ENCODE measurements around the gene FLYWCH2. TPM values are rescaled to one million over a fixed set of nuclear protein-coding genes. Genes with fewer than 3 reads are reported as not detected.

Gene FLYWCH2
- total RNA-seq, 2 experiments from 2014 or later, result 16.8 to 17.3 TPM

GRCh38 chr16:2867987-2868789, 14.8 kb upstream of the FLYWCH2 start:
- Mint-ChIP-seq H3K9me3 (ENCODE audit: low read depth) (no peaks in the 10 kb centered on the region), H3K4me1 (peaks cover 7% of the 10 kb centered on the region), H3K27me3 (no peaks in the 10 kb centered on the region), H3K27ac (peak overlapping the region; percentile 85), H3K36me3 (ENCODE audit: low read depth) (no peaks in the 10 kb centered on the region), H3K4me3 (peak overlapping the region; percentile 81)
- intact Hi-C loops (cut with DNase I, micrococcal nuclease), result loop anchor here (1.0 to 5.0 kb wide), 13 partner anchors 15 to 195 kb away; partner anchors contain the start of genes ELOB (in 2 of the 2), FLYWCH2 (in 2 of the 2), FLYWCH1 (in 1 of the 2) and KCTD5 (in 1 of the 2)
- ChIA-PET CTCF (interaction anchor here (0.5 to 2.0 kb wide), 32 partner anchors 8 to 1603 kb away, joined by 3 to 33 read pairs (median 4); partner anchors contain the start of genes FLYWCH1, FLYWCH2, PRSS21 and PRSS22), POLR2A (interaction anchor here (0.5 to 1.2 kb wide), 4 partner anchors 14 to 291 kb away, joined by 3 to 7 read pairs (median 4); partner anchors contain the start of genes FLYWCH1 and FLYWCH2)
- DNase-seq (peak; percentile 98), ATAC-seq (peak; percentile 97)

- no peak overlapping the region for H3K4me3 Mint-ChIP-seq
- no peaks in the 10 kb centered on the region for H3K9me3 Mint-ChIP-seq (ENCODE audit: low read depth)
- no peak overlapping the region for H3K27ac Mint-ChIP-seq
- intact Hi-C loops (cut with DNase I, micrococcal nuclease), result no loop called here
- ChIA-PET CTCF (interaction anchor here (0.9 to 5.8 kb wide), 8 partner anchors 11 to 55 kb away, joined by 3 to 26 read pairs (median 8); partner anchors contain the start of genes FLYWCH1 and FLYWCH2), POLR2A (no interaction called here)
- peaks cover 1% of the 10 kb centered on the region for H3K27me3 Mint-ChIP-seq
- DNase-seq (no peak), ATAC-seq (no peak)
- peaks cover 1% of the 10 kb centered on the region for H3K4me1 Mint-ChIP-seq
- no peaks in the 10 kb centered on the region for H3K36me3 Mint-ChIP-seq (ENCODE audit: low read depth)
Observed at GRCh38 chr16:2871926-2872325, 11.1 kb upstream of the FLYWCH2 start.

GRCh38 chr16:2874032-2874911, 8.7 kb upstream of the FLYWCH2 start:
- intact Hi-C loops (cut with DNase I, micrococcal nuclease), result loop anchor here in 1 of 2 experiments (1.0 to 2.0 kb wide), 2 partner anchors 45 to 53 kb away; no protein-coding TSS in a partner anchor
- no peak overlapping the region for H3K4me3 Mint-ChIP-seq
- ATAC-seq, result no peak
- H3K9me3 Mint-ChIP-seq (ENCODE audit: low read depth), result no peaks in the 10 kb centered on the region
- ChIA-PET CTCF (interaction anchor here (0.6 to 5.8 kb wide), 6 partner anchors 9 to 90 kb away, joined by 3 to 26 read pairs (median 4); partner anchors contain the start of gene FLYWCH2), POLR2A (no interaction called here)
- H3K27ac Mint-ChIP-seq, result no peak overlapping the region
- H3K4me1 Mint-ChIP-seq, result peaks cover under 1% of the 10 kb centered on the region
- DNase-seq, result no peak
- no peaks in the 10 kb centered on the region for H3K36me3 Mint-ChIP-seq (ENCODE audit: low read depth)
- H3K27me3 Mint-ChIP-seq, result peaks cover 1% of the 10 kb centered on the region

DNA sequence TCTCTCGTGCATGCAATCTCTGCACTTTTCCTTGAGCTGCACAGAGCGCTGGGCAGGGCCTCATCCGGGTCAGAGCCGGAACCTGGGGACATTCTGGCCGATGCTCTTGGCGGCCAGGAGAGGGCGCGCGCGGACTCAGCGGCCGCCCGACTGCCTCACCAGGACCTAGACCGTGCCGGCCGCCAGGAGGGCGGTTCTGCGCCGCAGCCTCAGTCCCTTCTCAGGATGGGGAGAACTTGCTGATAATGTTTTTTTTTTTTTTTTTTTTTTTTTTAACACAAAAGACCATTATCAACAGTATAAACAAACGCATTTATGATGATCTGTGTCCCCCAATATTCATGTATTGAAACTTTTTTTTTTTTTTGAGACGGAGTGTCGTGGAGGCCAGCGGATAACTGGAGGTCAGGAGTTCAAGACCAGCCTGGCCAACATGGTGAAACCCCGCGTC, 8.1 kb upstream of the FLYWCH2 start:
- H3K4me3 Mint-ChIP-seq, result no peak overlapping the region
- H3K4me1 Mint-ChIP-seq, result no peaks in the 10 kb centered on the region
- H3K9me3 Mint-ChIP-seq (ENCODE audit: low read depth), result no peaks in the 10 kb centered on the region
- intact Hi-C loops (cut with DNase I, micrococcal nuclease), result loop anchor here (1.0 to 2.0 kb wide), 3 partner anchors 44 to 52 kb away; no protein-coding TSS in a partner anchor
- H3K27me3 Mint-ChIP-seq, result peaks cover 1% of the 10 kb centered on the region
- no peak overlapping the region for H3K27ac Mint-ChIP-seq
- ATAC-seq (peak; percentile 100), DNase-seq (peak; percentile 85)
- ChIA-PET POLR2A (no interaction called here), CTCF (interaction anchor here (0.6 to 5.8 kb wide), 5 partner anchors 8 to 74 kb away, joined by 3 to 26 read pairs (median 5); partner anchors contain the start of gene FLYWCH2)
- no peaks in the 10 kb centered on the region for H3K36me3 Mint-ChIP-seq (ENCODE audit: low read depth)

DNA sequence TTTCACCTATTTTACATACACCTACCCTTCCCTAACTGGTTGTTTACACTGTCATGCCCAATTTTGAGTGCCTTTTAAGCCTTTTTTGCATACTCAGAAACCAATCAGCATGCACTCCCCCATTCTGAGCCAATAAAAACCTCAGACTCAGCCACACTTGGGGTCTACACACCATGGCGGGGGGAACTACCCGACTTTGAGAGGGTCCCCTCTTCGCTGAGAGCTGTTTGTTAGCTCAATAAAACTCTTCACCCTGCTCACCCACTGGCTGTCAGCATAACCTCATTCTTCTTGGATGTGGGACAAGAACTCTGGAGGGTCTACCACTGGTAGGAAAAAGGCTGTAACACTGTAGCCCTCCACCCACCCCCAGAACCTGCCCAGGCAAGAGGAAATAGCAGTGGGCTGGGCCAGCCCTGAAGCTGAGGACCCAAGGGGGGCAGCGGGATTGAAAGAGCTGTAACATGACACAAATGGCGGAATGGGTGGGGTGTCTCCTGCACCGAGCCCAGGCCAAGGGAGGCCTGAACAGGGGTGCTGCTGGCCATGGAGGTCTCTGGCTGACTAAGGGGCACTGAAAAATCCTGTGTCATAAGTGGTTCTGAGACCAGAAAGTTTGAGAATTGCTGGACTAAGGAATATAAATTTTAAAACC, 3.0 kb upstream of the FLYWCH2 start:
- POLR2A ChIA-PET, result no interaction called here

DNA sequence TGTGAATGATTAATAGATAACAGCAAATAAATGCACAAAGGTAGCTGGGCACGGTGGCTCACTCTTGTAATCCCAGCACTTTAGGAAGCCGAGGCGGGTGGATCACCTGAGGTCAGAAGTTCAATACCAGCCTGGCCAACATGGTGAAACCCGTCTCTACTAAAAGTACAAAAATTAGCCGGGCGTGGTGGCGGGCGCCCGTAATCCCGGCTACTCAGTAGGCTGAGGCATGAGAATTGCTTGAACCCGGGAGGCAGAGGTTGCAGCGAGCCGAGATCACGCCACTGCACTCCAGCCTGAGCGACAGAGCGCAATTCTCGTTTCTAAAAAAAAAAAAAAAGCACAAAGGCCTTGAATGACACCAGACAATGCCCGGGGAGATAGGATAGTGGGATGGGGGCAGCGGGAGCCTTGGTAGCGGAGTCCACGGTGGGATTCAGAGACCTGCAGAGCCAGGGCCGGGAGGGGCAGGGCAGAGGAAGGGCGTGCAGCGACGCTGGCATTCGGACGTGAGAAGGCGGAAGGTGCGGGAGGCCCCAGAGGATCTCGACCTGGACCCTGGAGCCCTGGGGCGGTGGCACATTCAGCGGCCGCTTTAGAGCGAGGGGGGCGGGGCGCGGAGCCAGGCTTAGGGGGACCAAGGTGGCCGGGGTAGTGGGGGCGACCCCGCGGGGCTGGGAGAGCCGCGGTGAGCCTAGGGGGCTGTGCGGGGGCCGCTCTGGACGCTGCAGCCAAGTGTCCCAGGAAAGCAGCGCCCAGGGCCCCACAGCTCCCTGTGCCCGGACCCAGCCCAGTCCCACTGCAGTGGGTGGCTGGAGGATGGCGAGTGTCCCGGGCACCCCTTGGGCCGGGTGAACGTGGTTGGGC, 999 bp upstream of the FLYWCH2 start:
- POLR2A ChIA-PET, result interaction anchor here (1.0 to 2.3 kb wide), 4 partner anchors 14 to 1099 kb away, joined by 3 to 13 read pairs (median 6); partner anchors contain the start of genes FLYWCH1, NUBP2 and SPSB3
- intact Hi-C loops (cut with DNase I, micrococcal nuclease), result loop anchor here (1.0 to 2.0 kb wide), 7 partner anchors 13 to 209 kb away; partner anchors contain the start of genes ELOB (in 1 of the 2), KCTD5 (in 1 of the 2) and TNFRSF12A (in 1 of the 2)
- ATAC-seq (no peak), DNase-seq (peak; percentile 56)
- Mint-ChIP-seq H3K4me3 (peak overlapping the region; percentile 85), H3K4me1 (peaks cover 10% of the 10 kb centered on the region), H3K27me3 (no peaks in the 10 kb centered on the region), H3K36me3 (ENCODE audit: low read depth) (no peaks in the 10 kb centered on the region), H3K27ac (peak overlapping the region; percentile 92), H3K9me3 (ENCODE audit: low read depth) (no peaks in the 10 kb centered on the region)
- CTCF ChIA-PET, result interaction anchor here (0.7 to 2.3 kb wide), 7 partner anchors 14 to 958 kb away, joined by 3 to 12 read pairs (median 4); partner anchors contain the start of gene FLYWCH1

More for the DNA sequence above, 3.0 kb upstream of the FLYWCH2 start:
- H3K27ac Mint-ChIP-seq, result no peak overlapping the region
- intact Hi-C loops (cut with DNase I, micrococcal nuclease), result no loop called here
- peaks cover 10% of the 10 kb centered on the region for H3K4me1 Mint-ChIP-seq
- no peak for ATAC-seq
- no peaks in the 10 kb centered on the region for H3K36me3 Mint-ChIP-seq (ENCODE audit: low read depth)
- H3K9me3 Mint-ChIP-seq (ENCODE audit: low read depth), result no peaks in the 10 kb centered on the region
- no peak for DNase-seq
- no peak overlapping the region for H3K4me3 Mint-ChIP-seq
- peaks cover 1% of the 10 kb centered on the region for H3K27me3 Mint-ChIP-seq
- CTCF ChIA-PET, result interaction anchor here (0.6 to 4.8 kb wide), 3 partner anchors 12 to 96 kb away, joined by 3 to 23 read pairs (median 3); no protein-coding TSS in a partner anchor

GRCh38 chr16:2883458-2883908, 468 bp downstream of the FLYWCH2 start:
- H3K36me3 Mint-ChIP-seq (ENCODE audit: low read depth), result no peaks in the 10 kb centered on the region
- peak; percentile 40 for DNase-seq
- no peak for ATAC-seq
- no peaks in the 10 kb centered on the region for H3K9me3 Mint-ChIP-seq (ENCODE audit: low read depth)
- H3K27me3 Mint-ChIP-seq, result no peaks in the 10 kb centered on the region
- ChIA-PET POLR2A (interaction anchor here (0.6 to 2.3 kb wide), 5 partner anchors 29 to 291 kb away, joined by 3 to 13 read pairs (median 4); partner anchors contain the start of gene FLYWCH1), CTCF (interaction anchor here (0.6 to 2.3 kb wide), 19 partner anchors 8 to 207 kb away, joined by 3 to 14 read pairs (median 4); partner anchors contain the start of gene FLYWCH1)
- intact Hi-C loops (cut with DNase I, micrococcal nuclease), result loop anchor here (1.0 to 2.0 kb wide), 12 partner anchors 15 to 615 kb away; partner anchors contain the start of genes FLYWCH1 (in 1 of the 2), PAQR4 (in 1 of the 2), RNPS1 (in 1 of the 2) and SRRM2 (in 1 of the 2)
- peak overlapping the region; percentile 55 for H3K27ac Mint-ChIP-seq
- peaks cover 10% of the 10 kb centered on the region for H3K4me1 Mint-ChIP-seq
- peak overlapping the region; percentile 85 for H3K4me3 Mint-ChIP-seq

- Mint-ChIP-seq H3K27ac (peak overlapping the region; percentile 55), H3K27me3 (no peaks in the 10 kb centered on the region), H3K9me3 (ENCODE audit: low read depth) (no peaks in the 10 kb centered on the region), H3K4me3 (peak overlapping the region; percentile 85), H3K4me1 (peaks cover 10% of the 10 kb centered on the region), H3K36me3 (ENCODE audit: low read depth) (no peaks in the 10 kb centered on the region)
- CTCF ChIA-PET, result interaction anchor here (0.6 to 2.3 kb wide), 6 partner anchors 16 to 127 kb away, joined by 3 to 14 read pairs (median 4); no protein-coding TSS in a partner anchor
- intact Hi-C loops (cut with DNase I, micrococcal nuclease), result no loop called here
- ATAC-seq (no peak), DNase-seq (no peak)
- POLR2A ChIA-PET, result interaction anchor here (1.7 to 2.3 kb wide), 2 partner anchors 28 to 120 kb away, joined by 4 to 13 read pairs; partner anchors contain the start of gene FLYWCH1
Observed at GRCh38 chr16:2884041-2884451, 1.0 kb downstream of the FLYWCH2 start.

DNA sequence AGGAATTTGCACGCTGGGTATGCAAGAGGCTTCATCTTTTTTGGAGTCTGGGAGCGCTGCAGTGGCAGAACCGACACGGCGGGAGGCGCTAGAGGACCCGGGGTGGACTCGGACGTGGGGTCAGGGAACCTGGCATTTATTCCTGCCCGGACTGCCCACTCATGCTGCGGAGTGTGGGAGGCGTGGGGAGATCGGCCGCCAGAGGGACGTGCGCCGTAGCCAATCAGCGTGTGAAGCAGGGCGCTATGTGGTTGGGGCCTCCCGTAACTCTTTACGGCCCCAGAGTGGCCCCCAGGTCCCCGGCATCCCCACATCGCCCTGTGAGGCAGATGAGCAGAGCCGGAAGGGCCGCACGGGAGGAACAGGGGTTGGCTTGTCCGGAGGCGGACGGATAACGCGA, 11.2 kb downstream of the FLYWCH2 start:
- no peak overlapping the region for H3K4me3 Mint-ChIP-seq
- H3K9me3 Mint-ChIP-seq (ENCODE audit: low read depth), result no peaks in the 10 kb centered on the region
- ChIA-PET POLR2A (no interaction called here), CTCF (no interaction called here)
- no peaks in the 10 kb centered on the region for H3K4me1 Mint-ChIP-seq
- no peak overlapping the region for H3K27ac Mint-ChIP-seq
- ATAC-seq (no peak), DNase-seq (no peak)
- H3K36me3 Mint-ChIP-seq (ENCODE audit: low read depth), result no peaks in the 10 kb centered on the region
- H3K27me3 Mint-ChIP-seq, result no peaks in the 10 kb centered on the region
- intact Hi-C loops (cut with DNase I, micrococcal nuclease), result no loop called here

Measured in activated CD4-positive, alpha-beta T cell treated with anti-CD3 and anti-CD28 coated beads for 36 hours (primary cell).